ENCODE results near the gene DCAF10.
"Not testable (repeated sequence)": the region's sequence is repeated elsewhere in the genome, so short reads cannot be mapped to it uniquely, and the experiment has no call there.

Gene DCAF10

DNA sequence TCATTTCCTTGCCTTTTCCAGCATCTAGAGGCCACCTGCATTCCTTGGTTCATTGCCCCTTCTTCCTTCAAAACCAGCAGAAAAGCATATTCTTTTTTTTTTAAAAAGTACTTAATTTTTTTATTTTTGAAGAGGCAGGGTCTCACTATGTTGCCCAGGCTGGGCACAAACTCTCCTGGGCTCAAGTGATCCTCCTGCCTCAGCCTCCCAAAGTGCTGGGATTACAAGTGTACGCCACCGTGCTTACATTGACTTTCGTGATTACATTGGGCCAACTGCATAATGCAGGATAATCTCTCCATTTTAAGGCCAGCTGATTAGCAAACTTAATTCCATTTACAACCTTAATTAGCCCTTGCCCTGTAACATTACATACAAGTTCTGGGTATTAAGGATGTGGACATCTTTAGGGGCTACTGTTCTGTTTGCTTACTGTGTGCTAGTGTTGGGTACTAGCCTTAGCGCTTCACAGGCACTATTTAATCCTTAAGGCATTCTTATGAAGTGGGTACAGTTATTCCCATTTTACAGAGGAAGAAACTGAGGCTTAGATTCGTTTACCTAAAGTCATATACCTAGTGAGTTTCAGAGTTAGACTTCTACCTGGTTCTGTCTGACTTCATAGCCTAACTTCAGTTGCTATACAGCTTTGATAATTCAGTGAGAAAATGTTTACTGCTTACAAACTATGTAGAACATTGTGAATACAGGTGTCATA, 69.6 kb downstream of the DCAF10 start:
- DNase-seq (ENCODE audit: low read depth) = no peak
- TF ChIP-seq, protein P1, sequence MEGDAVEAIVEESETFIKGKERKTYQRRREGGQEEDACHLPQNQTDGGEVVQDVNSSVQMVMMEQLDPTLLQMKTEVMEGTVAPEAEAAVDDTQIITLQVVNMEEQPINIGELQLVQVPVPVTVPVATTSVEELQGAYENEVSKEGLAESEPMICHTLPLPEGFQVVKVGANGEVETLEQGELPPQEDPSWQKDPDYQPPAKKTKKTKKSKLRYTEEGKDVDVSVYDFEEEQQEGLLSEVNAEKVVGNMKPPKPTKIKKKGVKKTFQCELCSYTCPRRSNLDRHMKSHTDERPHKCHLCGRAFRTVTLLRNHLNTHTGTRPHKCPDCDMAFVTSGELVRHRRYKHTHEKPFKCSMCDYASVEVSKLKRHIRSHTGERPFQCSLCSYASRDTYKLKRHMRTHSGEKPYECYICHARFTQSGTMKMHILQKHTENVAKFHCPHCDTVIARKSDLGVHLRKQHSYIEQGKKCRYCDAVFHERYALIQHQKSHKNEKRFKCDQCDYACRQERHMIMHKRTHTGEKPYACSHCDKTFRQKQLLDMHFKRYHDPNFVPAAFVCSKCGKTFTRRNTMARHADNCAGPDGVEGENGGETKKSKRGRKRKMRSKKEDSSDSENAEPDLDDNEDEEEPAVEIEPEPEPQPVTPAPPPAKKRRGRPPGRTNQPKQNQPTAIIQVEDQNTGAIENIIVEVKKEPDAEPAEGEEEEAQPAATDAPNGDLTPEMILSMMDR (conservative IDR thresholded peaks at IDR 0.05; ENCODE audit: low read depth, low read length) = no peak
- H3K4me3 ChIP-seq (ENCODE audit: low read depth, low read length) = no peak overlapping the region

- H3K4me3 ChIP-seq (ENCODE audit: low read depth, low read length) = no peak overlapping the region
- TF ChIP-seq, protein P1 (conservative IDR thresholded peaks at IDR 0.05; ENCODE audit: low read depth, low read length) = no peak
- DNase-seq (ENCODE audit: low read depth) = no peak
These were observed 70.2 kb downstream of the DCAF10 start for GRCh38 chr9:37870799-37871176.

DNA sequence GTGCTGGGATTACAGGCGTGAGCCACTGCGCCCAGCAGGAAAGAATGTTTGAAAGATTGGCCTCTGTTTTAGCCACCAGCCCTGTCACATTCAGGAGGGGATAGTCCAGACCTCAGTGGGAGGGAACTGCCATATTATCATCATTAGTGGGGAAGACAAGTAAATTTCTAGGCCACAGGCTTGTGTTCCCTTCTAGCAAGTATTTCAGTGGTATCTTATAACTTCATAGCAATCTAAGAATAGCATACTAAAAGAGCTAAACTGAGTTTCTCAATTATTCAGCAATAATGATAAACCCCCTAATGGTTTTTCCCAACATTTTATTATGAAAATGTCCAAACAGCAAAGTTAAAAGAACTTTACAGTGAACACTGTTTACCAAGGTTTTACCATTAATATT, 73.4 kb downstream of the DCAF10 start:
- TF ChIP-seq, protein P1 (conservative IDR thresholded peaks at IDR 0.05; ENCODE audit: low read depth, low read length) = no peak
- DNase-seq (ENCODE audit: low read depth) = no peak
- no peak overlapping the region for H3K4me3 ChIP-seq (ENCODE audit: low read depth, low read length)

DNA sequence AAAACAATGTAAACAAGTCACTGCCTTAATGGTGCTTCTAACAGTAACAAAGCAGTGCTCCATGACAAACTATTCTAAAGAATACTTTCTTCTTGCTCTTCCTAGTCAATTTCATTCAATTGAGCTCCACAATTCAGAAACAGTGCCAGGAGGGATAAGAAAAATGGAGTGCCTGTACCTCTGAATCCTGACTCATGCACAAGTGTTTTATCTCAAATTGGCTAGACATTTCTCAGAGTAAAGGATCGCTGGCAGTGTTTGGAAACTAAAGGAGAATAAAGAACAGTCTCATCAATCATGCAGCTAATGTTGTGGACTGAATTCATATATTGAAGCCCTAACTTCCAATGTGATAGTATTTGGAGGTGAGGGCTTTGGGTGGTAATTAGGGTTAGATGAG, 75.8 kb downstream of the DCAF10 start:
- no peak overlapping the region for H3K4me3 ChIP-seq (ENCODE audit: low read depth, low read length)
- no peak for DNase-seq (ENCODE audit: low read depth)
- TF ChIP-seq, protein P1 (conservative IDR thresholded peaks at IDR 0.05; ENCODE audit: low read depth, low read length) = no peak

DNA sequence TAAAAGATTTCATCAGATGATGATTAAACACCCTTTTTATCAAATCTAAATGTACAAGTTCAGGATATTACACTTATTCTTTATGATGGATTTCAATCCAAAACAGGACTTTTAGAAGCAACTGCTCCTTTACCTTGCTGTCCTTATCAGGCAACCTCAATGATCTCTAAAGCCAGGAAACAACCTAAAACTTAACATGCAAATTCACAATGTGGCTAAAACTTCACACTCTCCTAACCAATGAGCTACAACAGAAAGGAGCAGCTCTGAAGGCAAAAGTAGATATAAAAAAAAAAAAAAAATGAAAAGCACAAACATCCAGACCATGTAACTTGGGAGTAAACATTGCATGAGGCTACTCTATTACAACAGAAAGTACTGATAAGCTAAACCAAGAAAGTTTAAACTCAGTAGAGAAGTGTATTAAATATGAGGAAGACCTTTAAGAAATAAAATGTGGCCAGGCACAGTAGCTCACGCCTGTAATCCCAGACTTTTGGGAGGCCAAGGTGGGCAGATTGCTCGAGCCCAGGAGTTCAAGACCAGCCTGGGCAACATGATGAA, 80.4 kb downstream of the DCAF10 start:
- TF ChIP-seq, protein P1 (conservative IDR thresholded peaks at IDR 0.05; ENCODE audit: low read depth, low read length) = no peak
- no peak for DNase-seq (ENCODE audit: low read depth)
- no peak overlapping the region for H3K4me3 ChIP-seq (ENCODE audit: low read depth, low read length)

- H3K4me3 ChIP-seq (ENCODE audit: low read depth, low read length) = not testable (repeated sequence)
- peak; percentile 72 for DNase-seq (ENCODE audit: low read depth)
These were observed 87.5 kb downstream of the DCAF10 start for GRCh38 chr9:37887977-37888583.

DNA sequence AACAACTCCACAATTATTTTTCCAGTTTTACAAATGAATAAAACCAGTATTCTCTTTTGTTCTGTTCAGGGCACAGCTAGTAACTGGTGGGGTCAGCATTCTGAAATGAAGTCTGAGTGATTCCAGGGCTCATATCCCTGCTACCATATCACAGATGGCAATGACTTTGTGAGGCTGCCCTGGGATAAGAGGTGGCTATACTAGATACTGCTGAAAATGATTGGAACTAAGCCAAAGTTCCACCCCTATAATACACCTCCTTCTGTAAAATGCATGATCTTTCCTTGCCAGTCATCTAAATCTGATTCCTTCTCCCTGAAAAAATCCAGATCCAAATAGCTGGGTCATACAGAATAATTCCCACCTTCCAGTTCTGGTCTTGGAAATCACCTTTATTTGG, 88.9 kb downstream of the DCAF10 start:
- no peak overlapping the region for H3K4me3 ChIP-seq (ENCODE audit: low read depth, low read length)
- no peak for DNase-seq (ENCODE audit: low read depth)
- TF ChIP-seq, protein P1 (conservative IDR thresholded peaks at IDR 0.05; ENCODE audit: low read depth, low read length) = no peak

DNA sequence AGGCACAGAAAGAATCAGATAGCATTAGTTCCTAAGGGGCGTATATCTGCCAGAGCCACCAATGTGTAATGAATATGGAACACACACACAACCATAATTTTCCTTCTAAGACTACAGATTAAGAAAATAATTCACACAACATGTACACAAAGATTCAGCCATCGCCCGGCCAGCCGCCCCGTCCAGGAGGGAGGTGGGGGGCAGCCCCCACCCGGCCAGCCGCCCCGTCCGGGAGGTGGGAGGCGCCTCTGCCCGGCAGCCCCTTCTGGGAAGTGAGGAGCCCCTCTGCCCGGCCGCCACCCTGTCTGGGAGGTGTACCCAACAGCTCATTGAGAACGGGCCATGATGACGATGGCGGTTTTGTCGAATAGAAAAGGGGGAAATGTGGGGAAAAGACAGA, 90.4 kb downstream of the DCAF10 start:
- DNase-seq (ENCODE audit: low read depth); H3K4me3 ChIP-seq (ENCODE audit: low read depth, low read length): not testable (repeated sequence)
